ENCODE data around the gene WIPF2. TPM values are rescaled to one million over a fixed set of nuclear protein-coding genes. Genes with fewer than 3 reads are reported as not detected.

Gene WIPF2
- total RNA-seq, 1 donor from 2014 or later = 25.4 TPM

GRCh38 chr17:40173778-40174135 is 45.3 kb upstream of the WIPF2 start:
- Mint-ChIP-seq H3K36me3 (ENCODE audit: unreplicated experiment) (no peaks in the 10 kb centered on the region), H3K4me3 (ENCODE audit: unreplicated experiment) (no peak overlapping the region), H3K4me1 (ENCODE audit: low read depth, unreplicated experiment) (peaks cover 1% of the 10 kb centered on the region), H3K27me3 (ENCODE audit: unreplicated experiment) (peaks cover 6% of the 10 kb centered on the region), H3K9me3 (ENCODE audit: unreplicated experiment) (no peaks in the 10 kb centered on the region), H3K27ac (ENCODE audit: unreplicated experiment) (no peak overlapping the region)
- TF ChIP-seq CTCF (IDR thresholded peaks at IDR 0.05; ENCODE audit: partially characterized antibody, unreplicated experiment) = no peak
- no peak for DNase-seq

GRCh38 chr17:40174514-40174913 is 44.6 kb upstream of the WIPF2 start:
- no peaks in the 10 kb centered on the region for H3K9me3 Mint-ChIP-seq (ENCODE audit: unreplicated experiment)
- H3K4me1 Mint-ChIP-seq (ENCODE audit: low read depth, unreplicated experiment) = peaks cover 1% of the 10 kb centered on the region
- no peaks in the 10 kb centered on the region for H3K36me3 Mint-ChIP-seq (ENCODE audit: unreplicated experiment)
- no peak for DNase-seq
- peaks cover 6% of the 10 kb centered on the region for H3K27me3 Mint-ChIP-seq (ENCODE audit: unreplicated experiment)
- TF ChIP-seq CTCF (IDR thresholded peaks at IDR 0.05; ENCODE audit: partially characterized antibody, unreplicated experiment) = no peak
- no peak overlapping the region for H3K27ac Mint-ChIP-seq (ENCODE audit: unreplicated experiment)
- H3K4me3 Mint-ChIP-seq (ENCODE audit: unreplicated experiment) = no peak overlapping the region

GRCh38 chr17:40175928-40176753 is 43.0 kb upstream of the WIPF2 start:
- TF ChIP-seq CTCF (IDR thresholded peaks at IDR 0.05; ENCODE audit: partially characterized antibody, unreplicated experiment) = no peak
- DNase-seq = no peak
- peaks cover 6% of the 10 kb centered on the region for H3K27me3 Mint-ChIP-seq (ENCODE audit: unreplicated experiment)
- no peaks in the 10 kb centered on the region for H3K36me3 Mint-ChIP-seq (ENCODE audit: unreplicated experiment)
- no peak overlapping the region for H3K27ac Mint-ChIP-seq (ENCODE audit: unreplicated experiment)
- H3K4me3 Mint-ChIP-seq (ENCODE audit: unreplicated experiment) = no peak overlapping the region
- peaks cover 2% of the 10 kb centered on the region for H3K9me3 Mint-ChIP-seq (ENCODE audit: unreplicated experiment)
- peaks cover 1% of the 10 kb centered on the region for H3K4me1 Mint-ChIP-seq (ENCODE audit: low read depth, unreplicated experiment)

GRCh38 chr17:40176754-40177110 is 42.4 kb upstream of the WIPF2 start:
- peak overlapping the region; percentile 67 for H3K4me3 Mint-ChIP-seq (ENCODE audit: unreplicated experiment)
- DNase-seq = no peak
- H3K36me3 Mint-ChIP-seq (ENCODE audit: unreplicated experiment) = no peaks in the 10 kb centered on the region
- peaks cover 1% of the 10 kb centered on the region for H3K4me1 Mint-ChIP-seq (ENCODE audit: low read depth, unreplicated experiment)
- TF ChIP-seq CTCF (IDR thresholded peaks at IDR 0.05; ENCODE audit: partially characterized antibody, unreplicated experiment) = no peak
- H3K27ac Mint-ChIP-seq (ENCODE audit: unreplicated experiment) = no peak overlapping the region
- peaks cover 2% of the 10 kb centered on the region for H3K9me3 Mint-ChIP-seq (ENCODE audit: unreplicated experiment)
- peaks cover 6% of the 10 kb centered on the region for H3K27me3 Mint-ChIP-seq (ENCODE audit: unreplicated experiment)

GRCh38 chr17:40177275-40177874 is 41.7 kb upstream of the WIPF2 start, which contains the start of gene RAPGEFL1:
RAPGEFL1 (plus strand) TSS chr17:40177470; CDS start chr17:40177862, 392 bp downstream.
- peaks cover 6% of the 10 kb centered on the region for H3K27me3 Mint-ChIP-seq (ENCODE audit: unreplicated experiment)
- peaks cover 1% of the 10 kb centered on the region for H3K4me1 Mint-ChIP-seq (ENCODE audit: low read depth, unreplicated experiment)
- H3K36me3 Mint-ChIP-seq (ENCODE audit: unreplicated experiment) = no peaks in the 10 kb centered on the region
- peak; percentile 82 for DNase-seq
- no peak within 1 kb of the TSS for H3K27ac Mint-ChIP-seq (ENCODE audit: unreplicated experiment)
- TF ChIP-seq CTCF (IDR thresholded peaks at IDR 0.05; ENCODE audit: partially characterized antibody, unreplicated experiment) = no peak
- peaks cover 2% of the 10 kb centered on the region for H3K9me3 Mint-ChIP-seq (ENCODE audit: unreplicated experiment)
- H3K4me3 Mint-ChIP-seq (ENCODE audit: unreplicated experiment) = peak within 1 kb of the TSS; percentile 67
